K562 (cell line): ENCODE measurements around the gene MYL12B. TPM values are rescaled to one million over a fixed set of nuclear protein-coding genes. Genes with fewer than 3 reads are reported as not detected.

Experiments used
- ATF3 ChIP-seq, 2 experiments: fragments of 450-650 bp in 1 of 2; sonication (generic) in 1 of 2; formaldehyde crosslinking in 1 of 2; IDR thresholded peaks in 1 of 2; conservative IDR thresholded peaks in 1 of 2; 2 replicates each; pipeline versions ENCODE4 v1.6.1 to v1.8.1; 2016 to 2023; ENCODE audit warnings: mild to moderate bottlenecking in 2 of 2, moderate library complexity in 2 of 2, inconsistent platforms in 1 of 2, missing genetic modification reagents in 1 of 2
- BRCA1 ChIP-seq, 2 experiments: fragments of 450-650 bp in 1 of 2; sonication (generic) in 1 of 2; formaldehyde crosslinking in 1 of 2; IDR thresholded peaks; 2 replicates each; pipeline versions ENCODE4 v1.5.0 to v1.6.1; 2017 to 2020; ENCODE audit warnings: mild to moderate bottlenecking in 1 of 2, missing genetic modification reagents in 1 of 2
- CSDE1 ChIP-seq, 2 experiments: fragments of 450-650 bp; IDR thresholded peaks; 2 replicates each; pipeline ENCODE4 v1.6.1; 2016; ENCODE audit warnings: mild to moderate bottlenecking in 1 of 2
- DNMT1 ChIP-seq: fragments of 450-650 bp; IDR thresholded peaks from 2 replicates; pipeline ENCODE4 v1.6.1; 2016; ENCODE audit warnings: antibody characterized with exemption, mild to moderate bottlenecking
- DPF2 ChIP-seq: fragments of 450-650 bp; IDR thresholded peaks from 2 replicates; pipeline ENCODE4 v1.6.1; 2016
- EWSR1 ChIP-seq: fragments of 450-650 bp; IDR thresholded peaks from 2 replicates; pipeline ENCODE4 v1.6.1; 2018; ENCODE audit warnings: borderline replicate concordance, mild to moderate bottlenecking, low read depth, moderate library complexity; ENCODE audit not compliant: partially characterized antibody
- FIP1L1 ChIP-seq: fragments of 200-400 bp; formaldehyde crosslinking; IDR thresholded peaks from 2 replicates; pipeline ENCODE4 v1.6.1; 2018; ENCODE audit warnings: mild to moderate bottlenecking, low read depth, low read length; ENCODE audit not compliant: poor library complexity, severe bottlenecking
- HIVEP1 ChIP-seq: fragments of 250-450 bp; sonication (Bioruptor Pico); IDR thresholded peaks from 2 replicates; pipeline ENCODE4 v1.4.0; 2020; ENCODE audit warnings: mild to moderate bottlenecking
- HOXB6 ChIP-seq: fragments of 250-450 bp; sonication (Bioruptor Pico); IDR thresholded peaks from 2 replicates; pipeline ENCODE4 v1.5.1; 2022; ENCODE audit warnings: mild to moderate bottlenecking, borderline replicate concordance
- MBD1 ChIP-seq: fragments of 250-450 bp; sonication (Bioruptor Pico); IDR thresholded peaks from 2 replicates; pipeline ENCODE4 v1.8.0; 2022; ENCODE audit warnings: inconsistent platforms
- NFE2 ChIP-seq: IDR thresholded peaks from 2 replicates; pipeline ENCODE4 v1.6.1; 2014; ENCODE audit warnings: antibody characterized with exemption, low read depth
- RAD51 ChIP-seq: fragments of 450-650 bp; IDR thresholded peaks from 2 replicates; pipeline ENCODE4 v1.7.1; 2016; ENCODE audit warnings: low read depth, mild to moderate bottlenecking, borderline replicate concordance
- RBM14 ChIP-seq: fragments of 200-400 bp; formaldehyde crosslinking; IDR thresholded peaks from 2 replicates; pipeline ENCODE4 v1.6.1; 2018; ENCODE audit warnings: low read depth, mild to moderate bottlenecking, low read length, moderate library complexity, borderline replicate concordance; ENCODE audit not compliant: insufficient read depth
- RBM39 ChIP-seq: fragments of 200-400 bp; formaldehyde crosslinking; optimal IDR thresholded peaks from 2 replicates; pipeline ENCODE3; 2018; ENCODE audit warnings: low read depth, low read length
- U2AF2 ChIP-seq: fragments of 200-400 bp; formaldehyde crosslinking; optimal IDR thresholded peaks from 2 replicates; pipeline ENCODE3; 2017; ENCODE audit warnings: low read depth, mild to moderate bottlenecking, low read length
- ZBTB49 ChIP-seq: sonication (generic); formaldehyde crosslinking; IDR thresholded peaks from 2 replicates; pipeline ENCODE4 v1.8.0; 2022; ENCODE audit warnings: missing genetic modification reagents, mild to moderate bottlenecking, borderline replicate concordance
- ZBTB8A ChIP-seq: fragments of 450-650 bp; IDR thresholded peaks from 2 replicates; pipeline ENCODE4 v1.6.1; 2018; ENCODE audit warnings: mild to moderate bottlenecking, moderate library complexity; ENCODE audit not compliant: partially characterized antibody
- ZNF316 ChIP-seq: fragments of 450-650 bp; IDR thresholded peaks from 2 replicates; pipeline ENCODE4 v1.6.1; 2016
- ZNF408 ChIP-seq: fragments of 250-450 bp; sonication (Bioruptor Pico); IDR thresholded peaks from 2 replicates; pipeline ENCODE4 v1.4.0; 2020; ENCODE audit warnings: low read depth, mild to moderate bottlenecking, moderate library complexity
- ZNF740 ChIP-seq, 3 experiments: fragments of 200-800 bp in 1 of 3; sonication (Bioruptor generic) in 1 of 3; sonication (generic) in 1 of 3; formaldehyde crosslinking in 1 of 3; IDR thresholded peaks; 2 replicates each; pipeline versions ENCODE4 v1.6.1 to v1.8.0; 2016 to 2022; ENCODE audit warnings: mild to moderate bottlenecking in 2 of 3, missing compliant biosample characterization in 2 of 3, missing genetic modification characterization in 2 of 3, missing genetic modification reagents in 1 of 3
- polyA plus RNA-seq, 8 experiments: library from polyadenylated mRNA; depleted of rRNA in 4 of 8; stranded (reverse) in 5 of 8; unstranded in 3 of 8; fragments of >200 nt; fragmentation: Nextera tagmentation in 2 of 8; fragmentation: Illumina TruSeq in 1 of 8; extraction: Ambion mirVana in 2 of 8; extraction: Trizol in 1 of 8; gene quantifications; 2 replicates each; pipeline versions ENCODE4 v1.2.1 to v1.2.3, GENCODE V29; 2011 to 2014; ENCODE audit warnings: inconsistent platforms in 1 of 8, missing spikeins in 1 of 8
- total RNA-seq, 7 experiments: library from RNA; depleted of rRNA in 6 of 7; stranded (reverse); fragments of >200 nt in 6 of 7; fragmentation: Illumina TruSeq in 2 of 7; extraction: Trizol in 2 of 7; gene quantifications; 2 replicates each; pipeline versions ENCODE4 v1.2.1 to v1.2.3, GENCODE V29; 2011 to 2021; ENCODE audit warnings: low replicate concordance in 1 of 7

MYL12B gene
- total and polyA plus RNA-seq, 9 of the 15 experiments (the other 6 are each of a cell fraction or from before 2014, with no cell fraction given): 220 to 995 (median 463) TPM

- TF ChIP-seq FIP1L1 (no peak), RAD51 (no peak), ZNF408 (CRISPR knock-in tag) (no peak), DNMT1 (no peak), U2AF2 (no peak), NFE2 (no peak), BRCA1 (IDR thresholded peaks at IDR 0.05) (no peak), BRCA1 (CRISPR knock-in tag; IDR thresholded peaks at IDR 0.05) (no peak), HIVEP1 (CRISPR knock-in tag) (no peak), EWSR1 (no peak), DPF2 (no peak), HOXB6 (no peak), ZNF316 (no peak), ZBTB49 (CRISPR knock-in tag) (no peak), RBM14 (no peak), MBD1 (no peak), ZBTB8A (no peak), ZNF740 (CRISPR knock-in tag; IDR thresholded peaks at IDR 0.05) (no peak), ZNF740 (tag; IDR thresholded peaks at IDR 0.05) (no peak), CSDE1 (IDR thresholded peaks at IDR 0.05) (no peak), ATF3 (IDR thresholded peaks at IDR 0.05) (peak; percentile 41), ATF3 (CRISPR knock-in tag; conservative IDR thresholded peaks at IDR 0.05) (no peak), RBM39 (no peak)
Measured at GRCh38 chr18:3230401-3231334, 31.3 kb upstream of the MYL12B start (continued).
